SK-N-SH (cell line): ENCODE measurements around the gene CACNA2D1.

ENCODE experiments used
- CTCF ChIP-seq: fragments of 200-600 bp; sonication (generic); IDR thresholded peaks from 2 replicates; pipeline ENCODE4 v1.6.1; 2017; ENCODE audit warnings: antibody characterized with exemption, mild to moderate bottlenecking, moderate library complexity
- EP300 ChIP-seq, 2 experiments: IDR thresholded peaks; 2 replicates each; pipeline versions ENCODE4 v1.4.0 to v1.6.1; 2012; ENCODE audit warnings: borderline replicate concordance in 1 of 2, low read depth in 1 of 2, low read length in 1 of 2
- FOSL2 ChIP-seq: IDR thresholded peaks from 2 replicates; pipeline ENCODE4 v1.4.0; 2012; ENCODE audit warnings: low read depth, mild to moderate bottlenecking, moderate library complexity, borderline replicate concordance
- MAX ChIP-seq: IDR thresholded peaks from 2 replicates; pipeline ENCODE4 v1.4.0; 2012; ENCODE audit warnings: low read depth
- MEF2A ChIP-seq: IDR thresholded peaks from 2 replicates; pipeline ENCODE4 v1.4.0; 2012; ENCODE audit warnings: low read depth, borderline replicate concordance
- MXI1 ChIP-seq: IDR thresholded peaks from 2 replicates; pipeline ENCODE4 v1.6.1; 2012; ENCODE audit warnings: mild to moderate bottlenecking, low read depth, low read length, improper control_type of control experiment
- RFX5 ChIP-seq: IDR thresholded peaks from 2 replicates; pipeline ENCODE4 v1.6.1; 2012; ENCODE audit warnings: mild to moderate bottlenecking, improper control_type of control experiment, low read length
- TAF1 ChIP-seq: IDR thresholded peaks from 2 replicates; pipeline ENCODE4 v1.6.1; 2012; ENCODE audit warnings: low read depth, mild to moderate bottlenecking, low read length, moderate library complexity, borderline replicate concordance
- TEAD4 ChIP-seq: IDR thresholded peaks from 2 replicates; pipeline ENCODE4 v1.4.0; 2012; ENCODE audit warnings: mild to moderate bottlenecking, borderline replicate concordance; ENCODE audit not compliant: insufficient read depth
- USF1 ChIP-seq: IDR thresholded peaks from 2 replicates; pipeline ENCODE4 v1.4.0; 2012; ENCODE audit warnings: low read depth, borderline replicate concordance
- YY1 ChIP-seq: IDR thresholded peaks from 2 replicates; pipeline ENCODE4 v1.4.0; 2012; ENCODE audit warnings: low read depth, mild to moderate bottlenecking
- ZBTB33 ChIP-seq: IDR thresholded peaks from 2 replicates; pipeline ENCODE4 v1.4.0; 2012; ENCODE audit warnings: low read depth, borderline replicate concordance

GRCh38 chr7:82110146-82110840 lies 333.3 kb downstream of the CACNA2D1 start:
- TF ChIP-seq CTCF: no peak
- no peak for TF ChIP-seq TAF1
- no peak for TF ChIP-seq USF1
- TF ChIP-seq MAX: no peak
- TF ChIP-seq YY1: no peak
- no peak for TF ChIP-seq RFX5
- TF ChIP-seq TEAD4: no peak
- TF ChIP-seq EP300 (IDR thresholded peaks at IDR 0.05; ENCODE audit: borderline replicate concordance in 1 of 2, low read depth in 1 of 2, low read length in 1 of 2): no peak
- TF ChIP-seq MEF2A: no peak
- TF ChIP-seq MXI1: no peak
- no peak for TF ChIP-seq ZBTB33
- TF ChIP-seq FOSL2: no peak
